IPS-18c (cell line): ENCODE data around the gene ATP6V0E2.

Source experiments
- H3K4me3 ChIP-seq: 2 replicates; pipeline ENCODE4 v1.7.0; 2013; ENCODE audit warnings: low read depth, mild to moderate bottlenecking, low read length, moderate library complexity; ENCODE audit not compliant: insufficient read depth
- H3K9me3 ChIP-seq: one replicate; pipeline ENCODE4 v1.6.1; 2013; ENCODE audit warnings: mild to moderate bottlenecking, low read length, moderate library complexity; ENCODE audit not compliant: control insufficient read depth, insufficient read depth

Gene ATP6V0E2

DNA sequence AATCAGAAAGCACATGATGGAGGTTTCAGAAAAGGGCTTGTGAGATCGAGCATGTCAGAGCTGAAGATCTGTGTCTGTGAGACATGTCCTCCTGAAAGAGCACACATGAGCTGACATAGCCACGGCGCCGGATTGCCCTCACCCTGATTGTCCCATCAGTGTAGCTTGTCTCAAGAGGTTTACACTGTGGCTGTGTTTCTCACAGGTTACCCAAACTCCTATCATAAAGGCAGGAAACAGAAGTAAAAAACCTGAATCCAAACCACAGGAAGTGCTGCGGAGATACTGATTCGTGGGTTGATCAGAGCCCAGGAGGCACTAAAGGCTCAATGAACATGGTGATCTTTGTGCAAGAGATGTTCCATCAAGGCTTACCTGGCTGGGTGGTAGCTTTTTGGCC is 3.9 kb upstream of the ATP6V0E2 start:
- no peaks in the 10 kb centered on the region for H3K9me3 ChIP-seq
- no peak overlapping the region for H3K4me3 ChIP-seq

DNA sequence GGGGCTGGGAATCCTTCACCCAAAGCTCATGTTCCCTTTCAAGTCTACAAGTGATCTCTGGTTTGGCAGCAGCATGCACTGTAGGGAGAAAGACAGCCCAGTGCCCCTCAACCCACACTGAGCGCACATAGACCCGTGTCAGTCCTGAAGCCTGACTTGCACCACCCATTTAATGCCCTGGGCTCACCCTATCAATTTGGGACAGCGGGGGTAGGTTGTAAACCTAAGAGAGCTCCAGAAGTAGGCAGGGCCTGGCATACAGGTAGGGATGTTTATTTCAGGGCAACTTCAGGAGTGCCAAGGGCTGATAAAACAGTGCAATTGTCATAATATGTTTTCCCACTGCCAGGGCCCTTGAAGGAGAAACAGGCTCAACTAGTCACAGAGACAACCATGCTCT is 3.5 kb upstream of the ATP6V0E2 start:
- Histone ChIP-seq H3K4me3 (no peak overlapping the region), H3K9me3 (no peaks in the 10 kb centered on the region)

DNA sequence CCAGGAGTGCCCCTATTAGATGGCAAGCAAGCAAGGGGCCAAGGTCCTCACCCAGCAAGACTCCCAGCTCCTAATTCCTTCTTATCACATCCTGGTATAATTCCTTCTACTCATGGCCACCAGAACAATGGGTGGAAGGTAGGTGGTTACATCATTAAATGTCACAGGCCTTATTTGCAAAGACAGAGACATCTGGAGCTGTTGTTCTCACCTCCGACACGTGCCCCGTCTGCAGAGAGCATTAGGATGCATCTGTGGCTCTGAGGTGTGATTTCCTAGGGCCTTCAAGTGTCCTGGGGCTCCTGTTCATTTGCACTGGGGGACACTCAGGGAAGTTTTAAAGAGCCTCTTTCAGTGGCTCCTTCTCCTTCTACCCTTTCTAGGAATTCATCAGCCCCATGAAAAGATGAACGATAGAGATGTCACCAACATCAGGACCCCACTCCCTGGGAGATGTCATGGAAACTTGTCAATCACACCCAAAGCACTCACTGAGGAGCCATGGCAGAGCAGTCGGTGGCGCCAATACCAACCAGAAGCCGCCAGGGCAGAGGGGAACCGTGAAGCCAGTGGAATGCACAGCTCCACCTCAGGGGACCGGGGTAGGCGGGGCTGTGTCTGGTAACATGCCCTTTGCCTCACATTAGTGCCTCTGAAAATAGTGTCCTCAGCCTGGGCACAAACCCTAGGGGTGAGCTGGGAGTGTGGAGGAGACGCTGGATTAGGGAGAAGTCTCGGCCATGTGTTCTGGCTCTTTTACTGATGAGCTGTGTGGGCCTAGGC is 2.9 kb upstream of the ATP6V0E2 start:
- Histone ChIP-seq H3K4me3 (no peak overlapping the region), H3K9me3 (no peaks in the 10 kb centered on the region)

DNA sequence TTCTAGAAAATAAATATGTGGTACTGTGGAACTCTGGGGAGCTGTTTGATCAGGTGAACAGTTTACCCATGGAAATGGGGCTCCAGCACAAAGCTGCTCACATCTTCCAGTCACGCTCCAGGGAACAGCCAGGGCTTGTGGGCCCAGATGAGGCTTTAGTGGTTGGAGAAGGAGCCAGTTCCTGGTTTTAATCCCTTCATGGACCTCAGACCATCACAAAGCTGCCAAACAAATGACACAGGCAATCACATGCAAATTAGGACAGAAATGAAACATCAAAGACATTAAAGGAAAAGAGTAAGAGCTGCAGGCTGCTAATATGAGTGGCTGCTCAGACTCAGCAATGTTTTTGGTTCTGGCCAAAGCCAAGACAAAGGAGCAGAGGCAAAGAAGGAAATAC is 2.2 kb upstream of the ATP6V0E2 start:
- Histone ChIP-seq H3K9me3 (no peaks in the 10 kb centered on the region), H3K4me3 (no peak overlapping the region)

DNA sequence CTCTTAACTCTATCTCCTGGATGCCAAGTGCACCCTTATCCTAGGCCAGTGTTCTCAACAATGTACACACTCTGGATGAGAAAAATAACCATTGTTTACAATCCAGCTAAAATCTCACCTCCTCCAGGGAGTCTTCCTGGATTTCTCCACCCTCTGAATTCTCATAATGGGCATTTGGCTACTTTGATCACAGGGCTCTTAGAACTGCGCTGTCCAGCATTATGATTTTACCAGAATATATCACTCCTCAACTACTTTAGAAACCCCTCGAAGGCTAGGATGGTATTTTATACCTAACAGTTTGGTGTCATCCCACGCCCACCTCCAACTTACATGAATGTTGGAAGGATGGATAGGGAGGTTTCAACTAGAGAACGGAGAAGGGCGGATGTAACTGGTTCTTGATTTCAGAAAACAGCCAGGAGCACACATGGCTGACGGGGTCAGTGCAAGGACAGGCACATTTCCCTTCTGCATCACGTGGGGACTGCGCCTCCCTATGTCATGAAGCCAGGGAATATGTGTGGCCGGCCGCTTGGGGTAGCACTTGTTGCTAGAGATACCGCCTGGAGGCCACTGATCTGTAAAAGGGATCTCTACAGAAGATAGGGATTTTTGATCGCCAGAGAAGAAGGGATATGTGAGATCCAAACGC is 1.2 kb upstream of the ATP6V0E2 start:
- H3K4me3 ChIP-seq: peak overlapping the region; percentile 73
- H3K9me3 ChIP-seq: no peaks in the 10 kb centered on the region

DNA sequence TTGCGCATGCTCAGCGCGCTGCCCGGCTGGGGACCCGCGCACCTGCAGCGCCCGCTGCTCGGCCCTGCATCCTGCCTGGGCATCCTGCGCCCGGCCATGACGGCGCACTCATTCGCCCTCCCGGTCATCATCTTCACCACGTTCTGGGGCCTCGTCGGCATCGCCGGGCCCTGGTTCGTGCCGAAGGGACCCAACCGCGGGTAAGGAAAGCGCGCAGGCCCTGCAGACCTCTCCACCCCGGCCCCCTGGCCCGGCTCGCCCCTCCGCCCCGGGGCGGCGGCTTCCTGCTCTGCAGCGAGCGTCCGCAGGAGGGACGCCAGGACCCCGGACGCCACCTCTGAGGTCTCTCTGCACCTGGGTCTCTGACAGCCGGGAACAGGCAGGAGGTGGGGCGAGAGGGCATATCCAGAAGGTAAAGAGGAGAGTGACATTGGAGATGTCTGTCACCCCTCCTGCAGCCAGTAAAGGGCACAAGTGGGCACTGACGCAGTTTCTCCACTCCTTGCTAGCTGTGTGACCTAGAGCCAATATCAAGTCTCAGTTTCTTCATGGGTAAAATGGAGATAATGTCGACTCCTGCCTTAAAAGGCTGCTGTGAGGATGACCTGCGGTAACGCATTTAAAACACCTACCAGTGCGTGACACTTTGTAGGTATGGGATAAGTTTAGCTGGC is 338 bp downstream of the ATP6V0E2 start:
- H3K4me3 ChIP-seq: peak overlapping the region; percentile 73

DNA sequence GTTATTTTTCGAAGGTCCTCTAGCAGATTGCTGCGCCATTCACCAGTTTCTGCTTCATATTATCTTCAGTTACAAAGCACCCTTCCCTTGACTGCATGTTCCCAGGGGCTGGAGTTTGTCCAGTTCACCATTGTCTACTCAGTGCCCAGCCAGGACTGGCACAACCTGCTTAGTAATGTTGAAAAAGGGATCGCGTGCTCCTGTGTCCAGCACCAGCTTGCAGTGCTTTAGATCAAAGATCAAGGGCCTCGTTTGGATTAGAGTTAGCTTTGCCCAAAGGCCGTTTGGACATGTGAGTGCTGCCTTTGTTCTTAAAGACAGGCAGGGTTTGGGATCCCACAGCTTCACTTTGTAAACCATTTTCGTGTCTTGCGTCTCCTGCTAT is 867 bp downstream of the ATP6V0E2 start:
- no peaks in the 10 kb centered on the region for H3K9me3 ChIP-seq
- 0 out of 2 replicates have a peak overlapping the region, but pooled peaks have one; percentile 73 for H3K4me3 ChIP-seq

More for the DNA sequence above, 338 bp downstream of the ATP6V0E2 start:
- no peaks in the 10 kb centered on the region for H3K9me3 ChIP-seq

DNA sequence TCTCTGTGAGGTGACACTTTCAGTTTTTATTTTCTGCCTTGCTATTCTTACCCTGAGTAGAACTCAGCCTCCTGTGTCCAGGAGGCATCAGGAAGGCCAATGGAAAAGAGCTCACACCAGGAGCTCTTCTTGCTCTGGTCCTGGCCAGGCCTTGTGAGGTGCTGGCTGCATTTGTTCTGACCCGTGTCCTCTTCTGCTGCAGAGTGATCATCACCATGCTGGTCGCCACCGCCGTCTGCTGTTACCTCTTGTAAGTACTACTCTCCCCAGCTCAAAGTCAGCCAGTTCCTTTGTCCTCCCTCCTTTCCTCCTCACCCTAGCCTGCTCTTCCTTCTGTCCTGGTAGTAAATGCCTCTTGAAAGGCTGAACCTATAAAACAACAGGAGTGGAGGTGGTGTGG is 1.6 kb downstream of the ATP6V0E2 start:
- no peak overlapping the region for H3K4me3 ChIP-seq
- H3K9me3 ChIP-seq: no peaks in the 10 kb centered on the region

DNA sequence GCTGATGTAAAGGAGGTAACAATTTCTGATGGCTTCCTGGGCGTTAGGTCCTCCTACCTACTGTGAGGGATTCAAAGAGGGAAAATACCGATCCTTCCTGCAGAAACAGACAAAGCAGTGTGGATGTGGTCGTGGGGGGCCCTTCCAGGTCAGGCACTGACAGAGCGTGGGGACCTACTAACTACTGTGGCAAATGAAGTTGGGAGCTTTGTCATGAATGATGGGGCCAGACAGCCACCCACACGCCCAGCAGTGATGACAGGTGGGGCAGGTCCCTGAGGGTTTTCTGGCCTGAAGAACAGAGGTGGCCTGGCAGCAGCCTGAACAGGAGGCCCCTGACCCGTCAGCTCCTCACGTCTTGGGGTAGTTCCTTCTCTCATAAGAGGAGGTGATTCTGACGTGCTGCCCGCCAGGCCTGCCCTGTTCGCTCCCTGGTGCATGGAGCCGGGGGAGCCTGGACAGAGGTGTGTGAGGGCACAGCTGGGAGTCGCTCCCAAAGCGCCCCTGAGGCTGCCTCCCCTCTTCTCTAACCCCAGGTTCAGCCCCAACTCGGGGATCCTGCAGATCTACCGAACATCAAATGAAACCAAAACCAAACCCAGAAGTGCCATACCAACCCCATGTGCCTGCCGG is 4.2 kb downstream of the ATP6V0E2 start:
- no peak overlapping the region for H3K4me3 ChIP-seq
- H3K9me3 ChIP-seq: no peaks in the 10 kb centered on the region

DNA sequence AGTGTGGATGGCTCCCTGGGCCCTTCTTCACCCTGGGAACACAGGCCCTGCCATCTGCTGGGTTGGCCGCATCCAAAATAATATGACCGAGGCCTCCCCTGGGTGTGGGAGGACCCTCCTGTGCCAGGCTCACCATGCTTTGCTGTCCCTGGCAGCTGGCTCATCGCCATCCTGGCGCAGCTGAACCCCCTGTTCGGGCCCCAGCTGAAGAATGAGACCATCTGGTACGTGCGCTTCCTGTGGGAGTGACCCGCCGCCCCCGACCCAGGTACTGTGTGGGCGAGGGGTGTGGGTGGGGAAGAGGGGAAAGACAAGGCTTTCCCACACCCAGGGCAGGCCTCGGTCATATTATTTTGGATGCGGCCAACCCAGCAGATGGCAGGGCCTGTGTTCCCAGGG is 4.8 kb downstream of the ATP6V0E2 start:
- Histone ChIP-seq H3K4me3 (no peak overlapping the region), H3K9me3 (no peaks in the 10 kb centered on the region)

DNA sequence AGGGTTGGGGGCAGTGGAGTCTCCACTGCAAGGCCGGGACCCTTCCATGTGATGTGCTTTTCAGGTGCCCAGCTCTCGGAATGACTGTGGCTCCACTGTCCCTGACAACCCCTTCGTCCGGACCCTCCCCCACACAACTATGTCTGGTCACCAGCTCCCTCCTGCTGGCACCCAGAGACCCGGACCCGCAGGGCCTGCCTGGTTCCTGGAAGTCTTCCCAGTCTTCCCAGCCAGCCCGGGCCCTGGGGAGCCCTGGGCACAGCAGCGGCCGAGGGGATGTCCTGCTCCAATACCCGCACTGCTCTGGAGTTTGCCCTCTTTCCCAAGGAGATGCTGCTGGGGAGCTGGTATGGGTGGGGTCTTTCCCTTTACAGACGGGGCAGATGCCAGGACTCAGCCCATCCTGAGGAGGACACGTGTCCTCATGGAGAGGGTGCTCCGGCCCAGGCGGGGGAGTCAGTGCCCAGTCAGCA is 5.5 kb downstream of the ATP6V0E2 start:
- no peaks in the 10 kb centered on the region for H3K9me3 ChIP-seq
- no peak overlapping the region for H3K4me3 ChIP-seq

DNA sequence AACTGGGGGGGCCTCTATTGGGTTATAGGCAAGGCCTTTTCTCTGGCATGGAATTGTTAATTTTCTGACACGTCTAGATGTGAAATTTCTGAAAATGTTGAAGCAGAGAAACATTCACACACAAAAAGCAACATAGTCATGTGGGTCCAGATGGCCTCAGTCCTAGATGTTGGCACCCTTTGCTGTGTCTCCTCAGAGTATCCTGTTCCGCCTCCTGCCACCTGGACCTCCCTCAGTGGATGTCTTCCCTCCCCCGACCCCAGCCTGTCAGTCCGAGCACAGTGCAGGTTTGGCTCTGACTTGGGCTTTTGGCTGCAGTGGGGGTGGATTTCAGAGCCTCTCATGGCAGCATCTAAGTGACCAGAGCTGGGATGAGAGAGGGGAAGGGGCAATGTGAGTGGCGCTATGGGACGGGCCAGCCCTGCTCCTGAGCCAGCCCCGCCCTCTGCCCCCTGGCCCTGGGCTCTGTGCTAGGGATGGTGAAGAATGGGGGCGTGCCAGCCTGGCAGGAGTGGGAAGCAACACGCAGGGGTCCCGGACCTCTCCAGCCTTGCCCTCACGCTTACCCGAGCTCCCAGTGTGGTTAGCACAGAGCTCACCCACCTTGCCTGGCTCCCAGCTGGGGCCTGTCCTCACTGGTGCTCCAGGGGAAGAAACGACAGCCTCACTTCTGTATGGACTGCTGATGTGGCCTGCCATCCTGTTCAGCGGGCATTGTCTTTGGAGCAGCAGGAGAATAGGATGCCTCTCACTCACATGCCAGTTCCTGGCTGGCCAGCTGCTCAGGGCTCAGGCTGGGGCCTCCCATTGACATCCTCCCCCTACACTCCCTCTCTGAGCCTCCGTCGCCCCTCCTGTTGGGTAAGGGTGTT is 6.2 kb downstream of the ATP6V0E2 start:
- H3K4me3 ChIP-seq: no peak overlapping the region
- no peaks in the 10 kb centered on the region for H3K9me3 ChIP-seq

DNA sequence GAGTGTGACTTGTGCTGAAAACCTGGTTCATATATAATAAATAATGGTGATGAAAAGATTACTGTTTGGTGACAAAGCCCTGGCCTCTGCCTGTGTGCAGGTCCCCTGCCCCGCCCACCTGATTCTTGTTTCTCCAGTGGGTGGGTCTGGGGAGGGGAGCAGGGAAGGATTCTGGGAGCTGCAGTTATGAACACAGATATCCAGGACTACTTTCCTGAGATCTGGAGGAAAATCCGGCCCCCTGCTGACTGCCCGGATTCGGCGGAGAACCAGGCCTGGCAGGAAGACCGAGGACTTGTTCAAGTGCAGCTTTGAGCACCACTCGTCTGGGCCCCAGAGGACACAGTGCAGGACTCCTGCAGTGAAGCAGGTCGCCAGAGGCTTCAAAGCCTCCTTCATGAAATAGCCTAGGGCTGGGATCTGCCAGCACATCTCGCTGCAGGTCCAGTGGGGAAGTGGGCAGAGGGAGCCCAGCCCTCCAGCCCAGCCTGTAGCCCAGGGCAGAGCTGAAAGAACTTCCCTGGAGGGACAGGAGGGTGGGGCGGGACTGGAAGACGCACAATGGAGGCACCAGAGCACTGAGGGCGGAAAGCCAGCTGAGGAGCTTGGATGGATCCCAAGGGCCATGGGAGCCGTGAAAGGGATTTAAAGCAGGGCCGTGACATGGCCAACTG is 7.0 kb downstream of the ATP6V0E2 start:
- Histone ChIP-seq H3K4me3 (no peak overlapping the region), H3K9me3 (no peaks in the 10 kb centered on the region)

DNA sequence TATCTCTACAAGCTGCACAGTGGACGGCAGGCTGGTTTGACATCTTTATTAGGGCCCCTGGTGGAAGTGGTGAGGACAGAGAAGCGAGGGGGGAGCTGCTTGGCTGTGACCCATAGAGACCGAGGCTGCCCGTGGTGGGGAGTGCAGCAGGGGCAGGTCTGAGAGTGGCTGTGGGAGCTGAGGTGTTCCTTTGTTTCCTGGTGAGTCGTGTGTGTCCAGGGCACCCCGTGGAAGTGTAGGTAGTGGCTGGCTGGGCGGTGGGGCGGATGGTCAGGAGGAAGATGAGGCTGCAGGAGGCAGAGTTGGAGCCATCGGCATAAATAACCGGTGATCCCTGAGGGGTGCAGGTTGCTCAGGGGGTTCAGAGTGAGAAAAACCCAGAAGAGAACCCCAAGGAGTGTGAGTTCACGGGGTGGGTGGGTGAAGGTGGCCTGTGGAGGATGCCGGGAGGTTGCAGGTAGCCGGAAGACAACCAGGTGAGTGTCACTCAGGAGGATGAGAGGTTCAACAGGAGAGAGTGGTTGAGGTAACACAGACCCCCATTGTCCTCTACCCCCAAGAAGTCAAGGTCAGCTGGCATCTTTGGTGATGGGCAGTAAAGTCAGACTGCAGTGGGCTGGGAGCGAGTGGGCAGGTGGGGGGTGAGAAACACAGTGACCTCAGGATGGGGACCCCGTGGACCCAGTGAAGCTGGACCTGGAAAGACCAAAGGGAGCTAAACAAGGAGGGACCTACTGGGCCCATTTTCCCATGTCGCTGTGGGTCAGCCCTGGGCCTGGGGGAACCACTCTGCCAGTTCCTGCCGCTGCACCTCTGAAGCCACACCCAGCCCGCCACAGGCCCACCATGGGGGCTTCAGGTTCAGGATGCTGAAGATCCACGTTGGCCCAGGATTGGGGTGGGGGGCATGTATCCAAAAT is 7.8 kb downstream of the ATP6V0E2 start:
- no peak overlapping the region for H3K4me3 ChIP-seq
- no peaks in the 10 kb centered on the region for H3K9me3 ChIP-seq

DNA sequence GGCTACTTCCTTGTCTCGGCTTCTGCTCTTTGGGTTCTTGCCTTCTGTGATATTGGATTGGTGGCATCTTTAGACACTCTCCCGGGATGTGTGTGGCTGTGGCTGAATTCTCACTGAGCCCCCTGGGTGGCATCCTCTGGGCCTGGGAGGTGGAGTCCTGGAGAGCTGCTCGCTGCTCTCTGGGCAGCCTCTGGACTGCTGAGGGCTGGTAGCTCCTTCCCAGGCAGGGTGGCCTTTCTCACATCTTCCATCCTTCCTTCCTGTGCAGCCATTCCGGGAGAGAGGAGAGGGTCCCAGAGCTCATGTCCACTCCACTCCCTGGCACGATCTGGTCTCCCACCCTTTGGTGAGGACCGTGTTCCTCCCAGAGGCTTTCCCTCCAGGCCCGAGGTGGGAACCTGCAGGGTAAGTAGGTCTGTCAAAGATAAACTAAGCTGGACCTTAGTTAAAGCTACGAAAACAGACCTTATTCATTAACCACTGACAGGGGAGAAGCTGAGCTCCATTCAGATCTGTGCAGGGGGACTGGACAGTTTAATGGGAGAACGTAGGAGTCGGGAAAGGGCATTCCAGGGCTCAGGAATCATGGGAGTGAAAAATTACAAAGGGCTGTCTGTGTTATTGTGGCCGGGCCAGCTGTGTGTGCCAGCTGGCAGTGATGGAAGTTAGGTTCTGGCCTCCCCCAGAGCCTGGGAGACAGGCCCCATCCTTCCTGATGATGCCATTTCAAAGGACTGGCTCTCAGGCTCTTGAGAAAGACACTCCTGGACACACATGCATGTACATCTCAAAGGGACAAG is 8.7 kb downstream of the ATP6V0E2 start:
- H3K4me3 ChIP-seq: no peak overlapping the region
- no peaks in the 10 kb centered on the region for H3K9me3 ChIP-seq
